ENCODE results near the gene YPEL5.
A peak's percentile ranks its signal among the peaks of the same experiment; 100 is the strongest.

Gene YPEL5

GRCh38 chr2:30150786-30151185 lies 4.0 kb downstream of the YPEL5 start:
- H3K9ac ChIP-seq (ENCODE audit: low read length): no peak overlapping the region
- H3K4me3 ChIP-seq (ENCODE audit: low read depth, low read length): no peak overlapping the region; the same call in 1 of the 2 replicates
- H3K36me3 ChIP-seq (ENCODE audit: control insufficient read depth, insufficient read depth, low read length): peaks cover 6% of the 10 kb centered on the region; the same call in 1 of the 2 replicates
- H3K27me3 ChIP-seq (ENCODE audit: control insufficient read depth, insufficient read depth, low read length): peaks cover 1% of the 10 kb centered on the region; the same call in 1 of the 2 replicates
- H3K9me3 ChIP-seq (ENCODE audit: control insufficient read depth, insufficient read depth, low read depth, low read length): no peaks in the 10 kb centered on the region
- H3K4me1 ChIP-seq (ENCODE audit: control insufficient read depth, insufficient read depth, low read length): peaks cover 36% of the 10 kb centered on the region
- H3K27ac ChIP-seq (ENCODE audit: low read depth, low read length): peak overlapping the region; percentile 59; the same call in 1 of the 2 replicates

- no peak overlapping the region for H3K27ac ChIP-seq (ENCODE audit: low read depth, low read length)
- H3K27me3 ChIP-seq (ENCODE audit: control insufficient read depth, insufficient read depth, low read length): no peaks in the 10 kb centered on the region
- peaks cover 36% of the 10 kb centered on the region for H3K4me1 ChIP-seq (ENCODE audit: control insufficient read depth, insufficient read depth, low read length)
- no peaks in the 10 kb centered on the region for H3K9me3 ChIP-seq (ENCODE audit: control insufficient read depth, insufficient read depth, low read depth, low read length)
- no peak overlapping the region for H3K9ac ChIP-seq (ENCODE audit: low read length)
- H3K36me3 ChIP-seq (ENCODE audit: control insufficient read depth, insufficient read depth, low read length): peaks cover 18% of the 10 kb centered on the region
- no peak overlapping the region for H3K4me3 ChIP-seq (ENCODE audit: low read depth, low read length)
Measured at GRCh38 chr2:30152385-30152784, 5.6 kb downstream of the YPEL5 start.

GRCh38 chr2:30155202-30155601 lies 8.4 kb downstream of the YPEL5 start:
- Histone ChIP-seq H3K9ac (ENCODE audit: low read length) (no peak overlapping the region), H3K4me1 (ENCODE audit: control insufficient read depth, insufficient read depth, low read length) (peaks cover 17% of the 10 kb centered on the region), H3K4me3 (ENCODE audit: low read depth, low read length) (no peak overlapping the region), H3K36me3 (ENCODE audit: control insufficient read depth, insufficient read depth, low read length) (peaks cover 47% of the 10 kb centered on the region), H3K27ac (ENCODE audit: low read depth, low read length) (no peak overlapping the region), H3K9me3 (ENCODE audit: control insufficient read depth, insufficient read depth, low read depth, low read length) (no peaks in the 10 kb centered on the region), H3K27me3 (ENCODE audit: control insufficient read depth, insufficient read depth, low read length) (no peaks in the 10 kb centered on the region)

GRCh38 chr2:30155889-30156658 lies 9.3 kb downstream of the YPEL5 start:
- H3K4me1 ChIP-seq (ENCODE audit: control insufficient read depth, insufficient read depth, low read length): peaks cover 9% of the 10 kb centered on the region

GRCh38 chr2:30157616-30158015 lies 10.8 kb downstream of the YPEL5 start:
- H3K27me3 ChIP-seq (ENCODE audit: control insufficient read depth, insufficient read depth, low read length): no peaks in the 10 kb centered on the region
- no peaks in the 10 kb centered on the region for H3K4me1 ChIP-seq (ENCODE audit: control insufficient read depth, insufficient read depth, low read length)
- H3K9ac ChIP-seq (ENCODE audit: low read length): no peak overlapping the region
- no peaks in the 10 kb centered on the region for H3K9me3 ChIP-seq (ENCODE audit: control insufficient read depth, insufficient read depth, low read depth, low read length)
- peaks cover 50% of the 10 kb centered on the region for H3K36me3 ChIP-seq (ENCODE audit: control insufficient read depth, insufficient read depth, low read length)
- no peak overlapping the region for H3K27ac ChIP-seq (ENCODE audit: low read depth, low read length)
- no peak overlapping the region for H3K4me3 ChIP-seq (ENCODE audit: low read depth, low read length)

More at GRCh38 chr2:30155889-30156658, 9.3 kb downstream of the YPEL5 start:
- no peak overlapping the region for H3K9ac ChIP-seq (ENCODE audit: low read length)
- no peak overlapping the region for H3K4me3 ChIP-seq (ENCODE audit: low read depth, low read length)
- no peaks in the 10 kb centered on the region for H3K27me3 ChIP-seq (ENCODE audit: control insufficient read depth, insufficient read depth, low read length)
- no peaks in the 10 kb centered on the region for H3K9me3 ChIP-seq (ENCODE audit: control insufficient read depth, insufficient read depth, low read depth, low read length)
- H3K36me3 ChIP-seq (ENCODE audit: control insufficient read depth, insufficient read depth, low read length): peaks cover 50% of the 10 kb centered on the region
- no peak overlapping the region for H3K27ac ChIP-seq (ENCODE audit: low read depth, low read length)

DNA sequence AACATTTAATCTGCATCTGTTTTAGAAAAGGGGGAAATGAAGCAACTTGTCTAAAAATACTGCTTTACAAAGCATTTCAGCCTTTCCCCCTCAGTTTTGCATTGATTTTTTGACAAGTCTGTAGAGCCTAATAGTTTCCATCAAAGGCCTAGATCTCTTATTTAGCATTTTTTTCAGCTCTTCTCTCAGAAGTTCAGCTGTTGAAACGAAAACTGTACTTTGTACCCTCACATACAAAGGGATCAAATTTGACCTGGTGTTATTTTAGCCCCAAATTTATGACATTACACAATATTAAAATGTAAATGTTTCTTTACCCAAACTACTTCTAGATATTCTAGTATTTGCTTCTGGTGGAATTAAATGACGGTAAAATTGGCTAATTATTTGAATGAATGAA lies 13.0 kb downstream of the YPEL5 start:
- Histone ChIP-seq H3K27ac (ENCODE audit: low read depth, low read length) (no peak overlapping the region), H3K36me3 (ENCODE audit: control insufficient read depth, insufficient read depth, low read length) (peaks cover 44% of the 10 kb centered on the region), H3K4me3 (ENCODE audit: low read depth, low read length) (no peak overlapping the region), H3K27me3 (ENCODE audit: control insufficient read depth, insufficient read depth, low read length) (no peaks in the 10 kb centered on the region), H3K9me3 (ENCODE audit: control insufficient read depth, insufficient read depth, low read depth, low read length) (no peaks in the 10 kb centered on the region), H3K9ac (ENCODE audit: low read length) (no peak overlapping the region), H3K4me1 (ENCODE audit: control insufficient read depth, insufficient read depth, low read length) (no peaks in the 10 kb centered on the region)

DNA sequence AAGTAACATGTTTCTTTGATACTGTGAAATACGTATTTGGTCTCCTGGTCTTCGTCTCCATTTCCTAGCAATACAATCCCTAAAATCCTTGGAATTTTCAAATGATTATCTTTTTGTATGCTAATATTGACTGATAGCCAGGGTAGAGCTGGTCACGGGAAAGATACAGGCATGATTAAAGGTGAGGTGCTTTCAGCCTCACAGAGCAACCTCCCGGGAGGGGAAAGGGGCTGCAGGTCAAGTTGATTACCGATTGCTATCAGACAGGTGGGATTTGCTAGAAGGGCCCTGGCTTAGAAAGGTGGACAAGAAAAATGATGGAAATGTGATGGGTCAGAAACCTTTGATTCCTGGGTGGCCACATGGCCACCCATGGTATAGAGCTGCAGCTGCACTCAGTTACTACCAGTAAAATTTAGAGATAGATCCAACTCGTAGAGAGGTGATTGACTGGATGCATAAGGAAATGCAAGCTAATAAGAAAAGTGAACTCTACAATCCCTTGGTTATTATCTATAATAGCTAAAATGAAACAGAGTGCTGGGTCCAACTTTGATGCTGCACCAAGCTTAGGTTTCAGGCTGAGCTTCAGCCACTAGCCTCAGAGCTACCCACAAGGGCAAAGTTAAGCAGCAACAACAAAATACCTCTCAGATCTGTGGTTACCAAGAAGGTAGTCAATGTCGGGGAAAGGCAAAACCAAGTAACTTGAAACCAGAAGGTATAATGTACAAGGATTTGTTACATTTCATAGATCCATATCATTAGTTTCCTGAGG lies 15.3 kb downstream of the YPEL5 start:
- Histone ChIP-seq H3K4me3 (ENCODE audit: low read depth, low read length) (no peak overlapping the region), H3K27ac (ENCODE audit: low read depth, low read length) (no peak overlapping the region), H3K9me3 (ENCODE audit: control insufficient read depth, insufficient read depth, low read depth, low read length) (no peaks in the 10 kb centered on the region), H3K27me3 (ENCODE audit: control insufficient read depth, insufficient read depth, low read length) (no peaks in the 10 kb centered on the region), H3K36me3 (ENCODE audit: control insufficient read depth, insufficient read depth, low read length) (peaks cover 34% of the 10 kb centered on the region), H3K9ac (ENCODE audit: low read length) (no peak overlapping the region), H3K4me1 (ENCODE audit: control insufficient read depth, insufficient read depth, low read length) (no peaks in the 10 kb centered on the region)

DNA sequence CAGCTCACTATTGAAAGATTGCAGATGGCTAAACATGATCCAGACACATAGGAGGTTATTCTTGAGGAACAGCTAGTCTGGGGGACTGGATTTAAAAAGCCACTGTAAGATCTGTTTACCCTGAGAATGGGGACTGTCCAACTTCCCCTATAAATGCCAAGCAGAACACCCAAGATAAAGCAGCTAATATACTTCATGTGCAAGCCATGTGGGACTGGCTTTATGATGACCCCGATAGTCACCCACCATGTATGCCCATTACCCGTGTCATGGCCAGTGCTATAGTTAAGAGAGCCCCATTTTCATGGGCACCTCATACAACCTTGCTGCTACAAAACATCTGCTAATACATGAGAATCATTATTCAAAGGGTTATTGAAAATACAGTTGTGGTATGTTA lies 16.0 kb downstream of the YPEL5 start:
- H3K27ac ChIP-seq (ENCODE audit: low read depth, low read length): no peak overlapping the region
- no peaks in the 10 kb centered on the region; the same call in 1 of the 2 replicates for H3K27me3 ChIP-seq (ENCODE audit: control insufficient read depth, insufficient read depth, low read length)
- no peak overlapping the region for H3K4me3 ChIP-seq (ENCODE audit: low read depth, low read length)
- no peaks in the 10 kb centered on the region for H3K9me3 ChIP-seq (ENCODE audit: control insufficient read depth, insufficient read depth, low read depth, low read length)
- peaks cover 27% of the 10 kb centered on the region for H3K36me3 ChIP-seq (ENCODE audit: control insufficient read depth, insufficient read depth, low read length)
- H3K4me1 ChIP-seq (ENCODE audit: control insufficient read depth, insufficient read depth, low read length): no peaks in the 10 kb centered on the region
- no peak overlapping the region for H3K9ac ChIP-seq (ENCODE audit: low read length)

DNA sequence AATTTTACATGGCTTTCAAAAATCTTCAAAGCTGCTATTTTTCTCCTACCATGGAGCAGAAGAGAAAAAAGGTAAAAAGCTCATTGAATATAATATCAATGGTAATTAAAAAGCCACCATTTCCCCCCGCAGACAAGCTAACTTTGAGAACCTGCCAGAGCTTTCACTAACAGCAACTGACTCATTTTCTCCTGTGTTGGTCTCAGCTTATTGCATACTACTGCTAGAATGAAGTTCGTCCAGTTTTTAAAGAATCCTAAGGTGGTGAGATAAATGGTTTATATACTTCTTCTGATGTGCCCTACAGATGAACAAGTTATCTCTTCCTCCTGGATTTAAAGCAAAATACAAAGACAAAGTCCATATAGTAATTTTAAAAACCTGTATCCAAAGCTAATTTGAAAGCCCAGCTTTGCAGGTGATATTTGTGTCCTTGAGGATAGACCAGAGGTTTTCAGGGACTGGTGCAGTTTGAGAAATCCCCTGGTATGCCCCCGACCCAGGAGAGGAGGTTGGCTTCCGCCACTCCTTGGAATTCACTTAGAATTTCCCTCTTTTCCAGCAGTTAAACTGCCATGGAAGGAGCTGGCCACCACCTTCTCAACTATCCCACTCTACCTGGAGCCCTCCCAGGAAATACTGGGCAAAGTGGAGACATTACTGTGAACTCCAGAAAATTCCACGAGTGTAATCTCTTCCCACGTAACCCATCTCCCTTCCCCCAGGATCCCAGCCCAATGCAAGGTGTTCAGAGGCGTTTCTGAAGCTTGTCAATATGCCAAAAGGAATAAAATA lies 17.5 kb downstream of the YPEL5 start:
- no peaks in the 10 kb centered on the region for H3K9me3 ChIP-seq (ENCODE audit: control insufficient read depth, insufficient read depth, low read depth, low read length)
- H3K36me3 ChIP-seq (ENCODE audit: control insufficient read depth, insufficient read depth, low read length): peaks cover 12% of the 10 kb centered on the region
- no peaks in the 10 kb centered on the region; the same call in 1 of the 2 replicates for H3K27me3 ChIP-seq (ENCODE audit: control insufficient read depth, insufficient read depth, low read length)
- no peaks in the 10 kb centered on the region for H3K4me1 ChIP-seq (ENCODE audit: control insufficient read depth, insufficient read depth, low read length)
- no peak overlapping the region for H3K4me3 ChIP-seq (ENCODE audit: low read depth, low read length)
- no peak overlapping the region for H3K27ac ChIP-seq (ENCODE audit: low read depth, low read length)
- no peak overlapping the region for H3K9ac ChIP-seq (ENCODE audit: low read length)

- Histone ChIP-seq H3K4me1 (ENCODE audit: control insufficient read depth, insufficient read depth, low read length) (no peaks in the 10 kb centered on the region), H3K4me3 (ENCODE audit: low read depth, low read length) (no peak overlapping the region), H3K9ac (ENCODE audit: low read length) (no peak overlapping the region), H3K9me3 (ENCODE audit: control insufficient read depth, insufficient read depth, low read depth, low read length) (no peaks in the 10 kb centered on the region), H3K27ac (ENCODE audit: low read depth, low read length) (no peak overlapping the region), H3K27me3 (ENCODE audit: control insufficient read depth, insufficient read depth, low read length) (no peaks in the 10 kb centered on the region; the same call in 1 of the 2 replicates), H3K36me3 (ENCODE audit: control insufficient read depth, insufficient read depth, low read length) (peaks cover 5% of the 10 kb centered on the region)
Measured at GRCh38 chr2:30165050-30165520, 18.3 kb downstream of the YPEL5 start.

Data from HUES6 (cell line).